Measurements from ENCODE around the gene AMZ1. TPM values are rescaled to one million over a fixed set of nuclear protein-coding genes. Genes with fewer than 3 reads are reported as not detected.
"Not testable (repeated sequence)": the region's sequence is repeated elsewhere in the genome, so short reads cannot be mapped to it uniquely, and the experiment has no call there.

The AMZ1 gene
- total and polyA plus RNA-seq, 2 donors = 0.11 to 0.22 TPM

DNA sequence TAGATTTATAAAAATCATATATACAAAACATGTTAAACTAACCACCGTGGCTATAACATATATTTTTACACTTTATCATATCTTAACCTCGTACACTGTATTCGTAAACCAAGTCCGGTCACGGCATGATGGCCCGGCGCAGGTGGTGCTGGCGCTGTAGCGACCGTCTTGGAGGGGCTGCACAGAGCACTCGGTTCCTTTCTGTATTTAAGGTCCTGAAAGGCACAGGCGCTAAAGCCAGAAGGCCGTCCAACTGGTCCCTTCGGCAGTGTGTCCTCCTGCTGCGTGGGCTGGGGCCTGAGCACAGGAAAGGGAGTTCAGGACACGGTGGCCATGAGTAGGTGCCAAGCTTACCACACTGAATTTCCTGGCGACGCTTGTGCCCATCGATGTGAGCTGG, 33.8 kb downstream of the AMZ1 start:
- no peak for DNase-seq (ENCODE audit: extremely low spot score)
- 97% methylated on average over 19 of the region's 19 CpGs for whole genome bisulfite sequencing
- H3K27ac ChIP-seq (ENCODE audit: low read depth) = no peak overlapping the region
- no peak overlapping the region for H3K4me3 ChIP-seq (ENCODE audit: low read depth, low read length)
- no peaks in the 10 kb centered on the region for H3K36me3 ChIP-seq (ENCODE audit: insufficient read depth)
- H3K4me1 ChIP-seq (ENCODE audit: insufficient read depth) = no peaks in the 10 kb centered on the region

GRCh38 chr7:2722591-2722990, 34.6 kb downstream of the AMZ1 start:
- Histone ChIP-seq H3K36me3 (ENCODE audit: insufficient read depth) (no peaks in the 10 kb centered on the region), H3K4me3 (ENCODE audit: low read depth, low read length) (no peak overlapping the region), H3K4me1 (ENCODE audit: insufficient read depth) (no peaks in the 10 kb centered on the region), H3K27ac (ENCODE audit: low read depth) (no peak overlapping the region)
- WGBS = 96% methylated on average over 4 of the region's 4 CpGs
- DNase-seq (ENCODE audit: extremely low spot score) = no peak

GRCh38 chr7:2723138-2723850, 35.3 kb downstream of the AMZ1 start:
- 89% methylated on average over 23 of the region's 23 CpGs for WGBS
- no peaks in the 10 kb centered on the region for H3K4me1 ChIP-seq (ENCODE audit: insufficient read depth)
- DNase-seq (ENCODE audit: extremely low spot score) = no peak
- H3K27ac ChIP-seq (ENCODE audit: low read depth) = no peak overlapping the region
- no peaks in the 10 kb centered on the region for H3K36me3 ChIP-seq (ENCODE audit: insufficient read depth)
- H3K4me3 ChIP-seq (ENCODE audit: low read depth, low read length) = no peak overlapping the region

DNA sequence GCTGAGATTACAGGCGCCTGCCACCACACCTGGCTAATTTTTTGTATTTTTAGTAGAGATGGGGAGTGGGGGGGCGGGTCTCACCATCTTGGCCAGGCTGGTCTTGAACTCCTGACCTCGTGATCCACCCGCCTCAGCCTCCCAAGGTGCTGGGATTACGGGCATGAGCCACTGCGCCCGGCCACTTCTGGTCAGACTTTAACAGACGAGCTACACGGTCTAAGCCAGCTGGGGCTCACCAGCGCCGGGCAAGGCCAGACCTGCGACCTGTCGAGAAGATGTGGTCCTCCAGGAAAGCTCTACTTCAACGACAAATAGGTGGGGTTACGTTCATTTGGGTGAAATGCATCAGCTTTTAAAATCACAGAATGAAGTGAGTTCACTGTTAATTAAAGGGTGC, 36.0 kb downstream of the AMZ1 start:
- not testable (repeated sequence) for DNase-seq (ENCODE audit: extremely low spot score); H3K4me1 ChIP-seq (ENCODE audit: insufficient read depth); H3K36me3 ChIP-seq (ENCODE audit: insufficient read depth); H3K4me3 ChIP-seq (ENCODE audit: low read depth, low read length); H3K27ac ChIP-seq (ENCODE audit: low read depth)
- 97% methylated on average over 15 of the region's 15 CpGs for WGBS

GRCh38 chr7:2724453-2725177, 36.6 kb downstream of the AMZ1 start:
- no peaks in the 10 kb centered on the region for H3K36me3 ChIP-seq (ENCODE audit: insufficient read depth)
- H3K27ac ChIP-seq (ENCODE audit: low read depth) = no peak overlapping the region
- DNase-seq (ENCODE audit: extremely low spot score) = no peak
- no peak overlapping the region for H3K4me3 ChIP-seq (ENCODE audit: low read depth, low read length)
- WGBS = 94% methylated on average over 31 of the region's 31 CpGs
- no peaks in the 10 kb centered on the region for H3K4me1 ChIP-seq (ENCODE audit: insufficient read depth)

GRCh38 chr7:2725178-2726105, 37.4 kb downstream of the AMZ1 start:
- 96% methylated on average over 34 of the region's 34 CpGs for WGBS
- H3K27ac ChIP-seq (ENCODE audit: low read depth) = no peak overlapping the region
- no peak overlapping the region for H3K4me3 ChIP-seq (ENCODE audit: low read depth, low read length)
- H3K4me1 ChIP-seq (ENCODE audit: insufficient read depth) = no peaks in the 10 kb centered on the region
- no peak for DNase-seq (ENCODE audit: extremely low spot score)
- H3K36me3 ChIP-seq (ENCODE audit: insufficient read depth) = no peaks in the 10 kb centered on the region

DNA sequence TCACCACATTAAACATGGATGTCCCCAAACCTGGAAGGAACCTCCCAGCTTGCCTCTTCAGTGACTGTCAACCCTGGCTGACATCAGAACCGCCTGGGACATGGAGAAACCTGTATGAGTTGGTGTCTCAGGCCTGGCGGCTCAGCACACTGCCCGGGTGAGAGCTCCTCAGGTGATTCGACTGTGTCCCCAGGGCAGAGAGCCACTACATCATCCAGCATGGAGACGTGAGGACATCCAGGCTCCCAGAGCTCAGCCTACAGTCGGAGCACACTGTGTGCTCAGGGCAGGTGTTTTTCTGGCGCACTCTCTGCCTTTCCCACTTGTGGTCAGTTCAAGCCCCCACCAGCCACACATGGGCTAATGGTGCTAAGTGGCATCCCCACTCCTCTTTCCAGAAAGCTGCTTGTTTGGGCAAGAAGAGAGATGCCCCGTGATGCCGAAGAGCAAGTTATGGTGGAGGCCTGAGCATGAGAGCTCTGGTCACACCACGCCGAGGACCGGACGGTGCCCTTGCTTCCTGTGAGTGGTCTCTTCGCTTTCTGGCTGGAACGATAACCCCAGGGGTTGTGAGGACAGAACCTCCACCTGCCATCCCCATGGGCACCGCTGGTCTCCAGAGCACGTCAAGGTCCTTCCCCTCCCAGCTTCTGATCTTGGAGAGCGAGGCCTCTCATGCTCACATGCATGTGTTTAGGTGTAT, 38.5 kb downstream of the AMZ1 start:
- 91% methylated on average over 18 of the region's 18 CpGs for WGBS
- Histone ChIP-seq H3K4me3 (ENCODE audit: low read depth, low read length) (no peak overlapping the region), H3K27ac (ENCODE audit: low read depth) (no peak overlapping the region), H3K4me1 (ENCODE audit: insufficient read depth) (no peaks in the 10 kb centered on the region), H3K36me3 (ENCODE audit: insufficient read depth) (no peaks in the 10 kb centered on the region)
- no peak for DNase-seq (ENCODE audit: extremely low spot score)

DNA sequence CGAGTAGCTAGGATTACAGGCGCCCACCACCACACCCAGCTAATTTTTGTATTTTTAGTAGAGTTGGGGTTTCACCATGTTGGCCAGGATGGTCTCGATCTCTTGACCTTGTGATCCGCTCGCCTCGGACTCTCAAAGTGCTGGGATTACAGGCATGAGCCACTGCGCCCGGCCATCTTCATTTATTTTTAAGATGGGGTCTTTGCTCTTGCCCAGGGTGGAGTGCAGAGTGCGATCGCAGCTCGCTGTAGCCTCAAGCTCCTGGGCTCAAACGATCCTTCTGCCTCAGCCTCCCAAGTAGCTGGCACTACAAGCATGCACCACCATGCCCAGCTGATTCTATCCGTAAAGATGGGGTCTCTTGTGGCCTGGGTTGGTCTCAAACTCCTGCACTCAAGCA, 39.2 kb downstream of the AMZ1 start:
- H3K27ac ChIP-seq (ENCODE audit: low read depth); H3K36me3 ChIP-seq (ENCODE audit: insufficient read depth); DNase-seq (ENCODE audit: extremely low spot score); H3K4me3 ChIP-seq (ENCODE audit: low read depth, low read length); H3K4me1 ChIP-seq (ENCODE audit: insufficient read depth): not testable (repeated sequence)
- 83% methylated on average over 13 of the region's 13 CpGs for WGBS

GRCh38 chr7:2728316-2729030, 40.5 kb downstream of the AMZ1 start:
- Histone ChIP-seq H3K4me3 (ENCODE audit: low read depth, low read length) (no peak overlapping the region), H3K4me1 (ENCODE audit: insufficient read depth) (no peaks in the 10 kb centered on the region), H3K27ac (ENCODE audit: low read depth) (no peak overlapping the region), H3K36me3 (ENCODE audit: insufficient read depth) (no peaks in the 10 kb centered on the region)
- no peak for DNase-seq (ENCODE audit: extremely low spot score)
- 55% methylated on average over 15 of the region's 15 CpGs for WGBS

DNA sequence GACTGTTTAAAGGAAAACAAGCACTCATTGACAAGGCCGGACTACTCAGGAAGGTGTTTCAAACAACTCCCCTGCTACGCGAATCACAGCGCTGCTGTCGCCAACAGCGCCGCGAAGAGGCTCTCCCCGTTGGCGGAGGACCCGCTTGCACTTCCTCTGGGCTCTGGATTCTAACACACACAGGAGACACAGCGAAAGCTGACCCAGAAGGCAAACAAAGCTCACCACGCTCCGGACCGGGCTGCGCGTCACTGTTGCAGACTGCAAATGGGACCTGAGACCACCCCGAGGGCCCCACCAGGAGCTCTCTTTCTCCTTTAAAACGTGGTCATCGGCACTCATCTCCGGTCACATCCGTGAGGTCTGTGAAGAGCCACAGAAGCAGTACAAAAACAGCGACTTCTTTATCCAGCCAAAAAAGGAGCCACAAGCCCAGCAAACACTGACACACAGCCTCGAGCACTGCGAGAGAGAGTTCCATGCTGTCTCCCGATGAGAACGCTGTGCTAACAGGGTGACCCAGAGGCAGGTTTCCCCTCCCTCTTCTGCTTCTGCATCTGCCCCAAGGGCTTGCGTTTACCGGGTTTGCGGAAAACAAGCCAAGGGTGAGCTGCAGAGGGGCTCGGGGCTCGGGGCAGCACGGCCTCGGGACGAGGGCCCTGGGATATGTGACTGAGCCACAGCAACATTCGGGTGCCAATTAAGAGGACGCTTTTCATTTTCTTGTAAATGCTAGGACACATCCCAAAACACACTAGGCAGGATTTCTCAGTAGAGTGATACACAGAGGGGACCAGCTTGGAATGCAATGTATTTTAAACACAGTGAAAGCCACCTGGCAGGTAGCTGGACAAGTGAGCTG, 41.3 kb downstream of the AMZ1 start:
- H3K4me1 ChIP-seq (ENCODE audit: insufficient read depth) = no peaks in the 10 kb centered on the region
- WGBS = 51% methylated on average over 37 of the region's 37 CpGs
- no peak for DNase-seq (ENCODE audit: extremely low spot score)
- peak overlapping the region; percentile 44 for H3K27ac ChIP-seq (ENCODE audit: low read depth)
- H3K36me3 ChIP-seq (ENCODE audit: insufficient read depth) = no peaks in the 10 kb centered on the region
- H3K4me3 ChIP-seq (ENCODE audit: low read depth, low read length) = no peak overlapping the region

DNA sequence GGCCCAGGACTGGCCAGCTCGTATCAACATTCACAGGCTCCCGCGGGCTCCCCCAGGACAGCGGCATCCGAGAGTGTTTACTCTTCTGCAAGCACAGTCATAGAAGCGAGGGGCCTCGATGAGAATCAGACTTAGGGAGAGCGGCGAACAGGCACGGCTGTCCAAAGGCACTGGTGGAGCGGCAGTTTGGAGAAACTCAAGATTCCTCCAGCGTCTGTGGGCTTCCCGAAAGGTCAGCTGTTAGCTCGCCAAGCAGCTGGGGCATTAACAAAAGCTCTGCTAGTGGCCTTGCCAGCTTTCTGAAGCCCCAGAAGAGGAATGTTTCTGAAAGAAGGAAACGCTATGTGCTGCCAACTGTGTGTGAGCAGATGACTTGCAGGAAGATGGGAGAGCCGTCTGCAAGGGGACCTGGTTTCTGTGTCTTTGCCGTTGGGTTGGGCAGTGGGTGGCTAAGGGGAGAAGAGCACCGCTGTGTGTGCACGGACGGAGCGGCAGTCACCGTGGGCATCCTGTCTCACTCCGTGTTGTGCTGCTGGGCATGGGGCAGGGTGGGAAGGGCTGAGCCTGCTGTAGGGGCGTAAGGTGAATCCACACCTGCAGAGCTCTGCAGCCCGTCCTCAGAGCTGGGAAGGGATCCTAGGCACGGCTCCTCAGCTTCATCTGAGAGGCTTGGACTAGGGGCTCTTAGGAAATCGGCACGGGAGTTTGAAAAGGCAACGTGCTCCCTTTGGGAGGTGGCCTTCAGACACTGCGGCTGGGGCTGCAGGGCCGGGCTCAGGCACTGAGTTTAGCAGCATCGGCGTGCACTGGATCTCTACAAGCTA, 42.1 kb downstream of the AMZ1 start:
- 43% methylated on average over 33 of the region's 33 CpGs for WGBS

More for the DNA sequence above, 42.1 kb downstream of the AMZ1 start:
- DNase-seq (ENCODE audit: extremely low spot score) = no peak
- Histone ChIP-seq H3K4me1 (ENCODE audit: insufficient read depth) (no peaks in the 10 kb centered on the region), H3K27ac (ENCODE audit: low read depth) (no peak overlapping the region), H3K4me3 (ENCODE audit: low read depth, low read length) (no peak overlapping the region), H3K36me3 (ENCODE audit: insufficient read depth) (no peaks in the 10 kb centered on the region)
